ENCODE results near the gene KLHL11.

GRCh38 chr17:41909088-41909487, 43.9 kb upstream of the KLHL11 start:
- no peak for TF ChIP-seq EZH2 (IDR thresholded peaks at IDR 0.05; ENCODE audit: insufficient read depth, poor library complexity, severe bottlenecking)
- no peak for TF ChIP-seq EZH2phosphoT487 (IDR thresholded peaks at IDR 0.05; ENCODE audit: insufficient read depth, low read depth)
